ENCODE data around the gene NPAS3.

- TF ChIP-seq POLR2AphosphoS5 (IDR thresholded peaks at IDR 0.05; ENCODE audit: low read depth, low read length), result no peak
- no peak for TF ChIP-seq TAF1 (IDR thresholded peaks at IDR 0.05; ENCODE audit: borderline replicate concordance, insufficient read depth, low read length)
- TF ChIP-seq REST (IDR thresholded peaks at IDR 0.05; ENCODE audit: insufficient read depth in 1 of 2, low read depth in 2 of 2, low read length in 2 of 2), result no peak
- no peak for TF ChIP-seq SIN3A (IDR thresholded peaks at IDR 0.05; ENCODE audit: borderline replicate concordance, insufficient read depth, low read length)
Observed at GRCh38 chr14:33814010-33814409, 875.3 kb downstream of the NPAS3 start.

Measured in PFSK-1 (cell line).